Inflammatory macrophage (primary cell): ENCODE measurements around the gene LRRC47.

Experiments
- DNase-seq, 2 donors: peaks; one replicate each; pipeline ENCODE4 v3.0.0-alpha.2; 2020 to 2022

LRRC47 gene

GRCh38 chr1:3731583-3732433, 64.5 kb downstream of the LRRC47 start:
- DNase-seq = no peak

GRCh38 chr1:3730543-3731247, 65.6 kb downstream of the LRRC47 start:
- DNase-seq = no peak

DNA sequence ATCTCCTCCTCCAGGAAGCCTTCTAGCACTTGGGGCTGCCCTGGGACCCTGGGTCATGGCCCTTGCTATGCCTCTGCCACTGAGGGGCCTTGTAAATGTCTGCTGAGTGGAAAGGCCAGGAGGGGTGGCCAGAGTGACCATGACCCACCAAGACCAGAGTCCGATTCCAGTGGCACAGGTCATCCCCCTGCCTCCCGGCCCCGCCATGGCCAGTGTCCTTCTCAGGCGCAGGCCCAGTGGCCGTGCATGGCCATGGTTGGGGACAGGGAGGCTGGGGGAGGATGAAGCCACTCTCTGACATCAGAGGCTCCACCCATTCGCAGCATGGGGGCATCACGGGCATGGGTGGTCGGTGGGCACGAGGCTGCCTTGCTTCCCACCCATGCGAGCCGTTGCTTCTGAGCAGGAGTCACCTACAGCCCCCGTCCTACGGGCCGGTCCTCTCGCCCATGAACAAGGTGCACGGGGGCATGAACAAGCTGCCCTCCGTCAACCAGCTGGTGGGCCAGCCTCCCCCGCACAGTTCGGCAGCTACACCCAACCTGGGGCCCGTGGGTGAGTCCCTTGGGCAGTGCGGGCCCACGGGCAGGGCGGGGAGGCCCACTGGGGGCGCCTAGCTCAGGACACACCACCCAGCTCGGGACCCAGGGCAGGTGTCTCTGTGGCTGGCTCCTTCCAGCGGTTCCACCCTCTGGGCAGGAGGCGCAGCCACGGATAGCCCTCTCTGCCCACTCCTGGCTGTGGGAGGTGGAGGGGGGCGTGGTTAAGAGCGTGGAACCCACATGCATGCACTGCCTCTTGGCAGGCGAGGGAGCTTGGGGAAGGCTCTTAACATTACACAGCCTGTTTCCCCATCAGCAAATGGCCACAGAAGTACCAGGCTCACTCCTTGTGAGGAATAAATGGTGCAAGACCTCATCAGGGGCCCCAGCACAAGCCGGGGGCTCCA, 66.4 kb downstream of the LRRC47 start:
- no peak for DNase-seq
